Muscle layer of colon (tissue), 2 donors: Measurements from ENCODE around the gene FGFBP1.

Experiments used
- H3K27ac ChIP-seq: one replicate; pipeline ENCODE4 v1.7.0; 2013; ENCODE audit warnings: low read depth, mild to moderate bottlenecking, low read length, moderate library complexity
- H3K27me3 ChIP-seq, 2 donors: one replicate each; pipeline ENCODE4 v1.7.0; 2013; ENCODE audit warnings: low read length in 2 of 2, mild to moderate bottlenecking in 2 of 2; ENCODE audit not compliant: insufficient read depth in 2 of 2, control insufficient read depth in 1 of 2
- H3K36me3 ChIP-seq: one replicate; pipeline ENCODE4 v1.7.0; 2013; ENCODE audit warnings: mild to moderate bottlenecking, low read length; ENCODE audit not compliant: insufficient read depth
- H3K4me1 ChIP-seq: one replicate; pipeline ENCODE4 v1.7.0; 2013; ENCODE audit warnings: mild to moderate bottlenecking, low read length; ENCODE audit not compliant: insufficient read depth
- H3K4me3 ChIP-seq, 2 donors: one replicate each; pipeline ENCODE4 v1.7.0; 2013; ENCODE audit warnings: low read length in 2 of 2, low read depth in 1 of 2, mild to moderate bottlenecking in 1 of 2, moderate library complexity in 1 of 2
- H3K9ac ChIP-seq: one replicate; pipeline ENCODE4 v1.7.0; 2013; ENCODE audit warnings: low read length
- H3K9me3 ChIP-seq: one replicate; pipeline ENCODE4 v1.7.0; 2013; ENCODE audit warnings: mild to moderate bottlenecking, low read length
- donor health status: abdominal sarcoma.
- donor health status: Adenocarcinoma of cecum.

FGFBP1 gene

DNA sequence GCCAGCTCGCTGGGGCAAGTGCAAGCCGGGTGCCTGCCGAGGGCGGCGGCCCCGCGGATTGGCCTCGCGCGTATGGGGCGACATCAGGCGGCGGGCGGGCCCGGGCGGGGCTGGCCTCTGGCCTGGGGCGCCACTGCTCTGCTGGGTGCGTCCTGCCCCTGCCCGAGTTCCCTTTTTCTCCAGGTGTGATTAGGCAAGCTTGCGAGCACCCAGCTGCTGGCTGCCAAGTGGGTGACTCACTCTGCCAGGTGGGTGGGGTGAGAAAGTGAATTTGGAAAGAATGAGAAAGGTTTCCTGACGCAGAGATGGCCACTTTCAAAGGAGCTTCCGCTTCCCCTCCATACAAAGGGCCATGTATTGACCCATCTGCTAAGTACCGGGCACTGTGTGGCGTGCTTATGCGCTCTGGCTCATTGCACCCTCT lies 32.5 kb downstream of the FGFBP1 start:
- Histone ChIP-seq H3K9me3 (no peaks in the 10 kb centered on the region), H3K4me3 (no peak overlapping the region), H3K27ac (no peak overlapping the region), H3K9ac (no peak overlapping the region), H3K36me3 (no peaks in the 10 kb centered on the region), H3K27me3 (no peaks in the 10 kb centered on the region), H3K4me1 (no peaks in the 10 kb centered on the region)

DNA sequence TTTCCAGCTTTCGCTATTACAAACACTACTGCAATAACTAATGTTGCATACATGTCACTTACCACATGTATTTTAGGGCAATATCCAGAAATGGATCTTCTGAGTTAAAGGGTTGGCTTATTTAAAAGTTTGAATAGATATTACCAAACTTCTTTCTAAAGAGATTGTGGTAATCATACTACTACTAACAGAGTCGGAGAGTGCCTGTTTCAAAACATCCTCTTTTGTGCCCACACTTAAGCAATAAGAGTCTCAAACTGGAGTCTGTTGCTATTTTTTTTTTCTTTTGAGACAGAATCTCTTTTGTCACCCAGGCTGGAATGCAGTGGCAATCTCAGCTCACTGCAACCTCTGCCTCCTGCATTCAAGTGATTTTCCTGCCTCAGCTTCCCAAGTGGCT lies 35.8 kb downstream of the FGFBP1 start:
- Histone ChIP-seq H3K36me3 (no peaks in the 10 kb centered on the region), H3K4me1 (no peaks in the 10 kb centered on the region), H3K9me3 (no peaks in the 10 kb centered on the region), H3K4me3 (no peak overlapping the region), H3K27me3 (no peaks in the 10 kb centered on the region), H3K27ac (no peak overlapping the region), H3K9ac (no peak overlapping the region)

DNA sequence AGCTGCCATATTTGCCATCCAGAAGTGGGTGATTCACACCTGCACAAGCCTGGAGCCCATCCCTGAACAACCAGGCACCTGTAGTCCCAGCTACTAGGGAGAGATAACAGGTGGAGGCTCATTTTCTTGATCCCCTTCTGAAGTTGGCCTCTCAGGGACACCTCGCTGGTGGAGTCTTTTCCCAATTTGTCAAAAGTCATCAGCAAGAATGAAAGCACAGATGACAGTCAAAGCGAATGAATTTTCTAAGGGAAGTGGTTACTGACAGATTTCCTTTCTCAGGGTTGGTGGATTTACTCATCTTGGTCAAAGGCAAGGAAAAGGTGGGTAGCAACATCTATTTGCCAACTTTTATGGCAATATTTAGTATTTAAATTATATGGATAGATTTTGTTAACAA lies 36.5 kb downstream of the FGFBP1 start:
- H3K4me3 ChIP-seq, result no peak overlapping the region
- H3K27me3 ChIP-seq, result no peaks in the 10 kb centered on the region
- no peaks in the 10 kb centered on the region for H3K9me3 ChIP-seq
- H3K27ac ChIP-seq, result no peak overlapping the region
- no peaks in the 10 kb centered on the region for H3K36me3 ChIP-seq
- H3K4me1 ChIP-seq, result no peaks in the 10 kb centered on the region
- H3K9ac ChIP-seq, result no peak overlapping the region

DNA sequence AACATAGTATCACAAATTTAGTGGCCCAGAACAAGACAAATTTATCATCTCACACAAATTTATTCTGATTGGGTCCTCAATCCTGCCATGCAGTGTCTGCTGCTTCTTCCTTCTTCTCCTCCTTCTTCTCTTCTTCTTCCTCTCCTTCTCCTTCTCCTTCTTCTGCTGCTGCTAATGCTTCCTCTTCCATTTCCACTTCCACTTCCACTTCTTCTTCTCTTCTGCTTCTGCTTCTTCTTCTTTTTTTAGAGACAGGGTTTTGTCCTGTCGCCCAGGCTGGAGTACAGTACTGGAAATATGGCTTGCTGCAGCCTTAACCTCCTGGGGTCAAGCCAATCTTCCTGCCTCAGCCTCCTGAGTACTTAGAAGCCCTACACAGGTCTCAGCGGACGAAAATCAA lies 37.5 kb downstream of the FGFBP1 start:
- Histone ChIP-seq H3K27me3 (no peaks in the 10 kb centered on the region), H3K9ac (no peak overlapping the region), H3K9me3 (no peaks in the 10 kb centered on the region), H3K27ac (no peak overlapping the region), H3K4me3 (no peak overlapping the region), H3K36me3 (no peaks in the 10 kb centered on the region), H3K4me1 (no peaks in the 10 kb centered on the region)

DNA sequence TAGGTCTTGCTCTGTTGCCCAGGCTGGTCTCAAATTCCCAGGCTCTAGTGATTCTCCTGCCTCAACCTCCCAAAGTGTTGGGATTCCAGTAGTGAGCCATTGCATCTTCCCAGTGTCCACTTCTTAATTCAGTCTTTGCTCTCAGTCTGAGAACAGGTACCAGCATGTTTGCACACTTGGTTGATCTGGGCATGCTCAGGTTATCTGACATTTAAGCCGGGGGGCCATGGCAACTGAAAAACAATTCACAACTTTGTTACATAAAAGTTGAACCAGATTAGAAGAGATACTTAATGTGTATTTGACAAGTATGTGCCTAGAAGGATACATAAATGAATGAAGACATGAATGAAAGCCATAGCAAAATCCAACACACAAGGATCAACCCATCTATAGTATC lies 39.0 kb downstream of the FGFBP1 start:
- H3K4me3 ChIP-seq, result no peak overlapping the region
- H3K9ac ChIP-seq, result no peak overlapping the region
- H3K27me3 ChIP-seq, result no peaks in the 10 kb centered on the region
- no peaks in the 10 kb centered on the region for H3K36me3 ChIP-seq
- H3K27ac ChIP-seq, result no peak overlapping the region
- H3K4me1 ChIP-seq, result no peaks in the 10 kb centered on the region
- H3K9me3 ChIP-seq, result no peaks in the 10 kb centered on the region

DNA sequence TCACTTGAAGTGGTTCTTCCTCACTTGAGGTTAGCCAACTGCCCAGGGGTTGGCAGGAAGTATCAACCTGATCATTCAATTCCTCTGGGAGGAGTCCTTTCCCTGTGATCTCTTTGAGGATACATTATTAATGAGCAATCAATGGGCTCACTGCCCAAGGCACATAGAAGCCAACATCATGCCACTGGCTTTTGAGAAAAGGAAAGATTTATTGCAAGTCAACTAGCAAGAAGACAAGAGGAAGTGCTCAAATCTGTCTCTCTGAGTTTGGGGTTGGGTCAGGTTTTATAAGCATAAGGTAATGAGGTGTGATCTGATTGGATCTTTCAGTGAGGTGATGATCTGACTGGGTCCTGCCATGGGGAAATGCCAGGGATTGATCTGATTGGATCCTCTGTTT lies 39.6 kb downstream of the FGFBP1 start:
- no peaks in the 10 kb centered on the region for H3K27me3 ChIP-seq
- no peaks in the 10 kb centered on the region for H3K36me3 ChIP-seq
- H3K9me3 ChIP-seq, result no peaks in the 10 kb centered on the region
- no peak overlapping the region for H3K4me3 ChIP-seq
- no peak overlapping the region for H3K9ac ChIP-seq
- peaks cover 6% of the 10 kb centered on the region for H3K4me1 ChIP-seq
- H3K27ac ChIP-seq, result no peak overlapping the region

DNA sequence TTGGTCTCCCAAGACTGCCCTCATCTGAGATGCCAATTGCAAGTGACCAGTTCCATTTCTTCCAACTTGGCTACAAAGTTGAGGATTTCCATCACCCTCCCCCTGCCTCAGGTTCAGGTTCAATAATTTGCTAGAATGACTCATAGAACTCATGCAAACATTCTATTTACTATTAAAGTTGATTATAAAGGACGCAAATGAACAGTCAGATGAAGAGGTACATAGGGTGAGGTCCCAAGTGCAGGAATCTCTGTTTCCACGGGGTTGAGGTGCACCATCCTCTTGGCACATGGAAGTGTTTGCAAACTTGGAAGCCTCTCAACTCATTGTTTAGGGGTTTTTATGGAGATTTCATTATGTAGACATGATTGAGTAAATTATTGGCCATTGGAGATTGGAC lies 41.0 kb downstream of the FGFBP1 start:
- Histone ChIP-seq H3K9ac (no peak overlapping the region), H3K9me3 (no peaks in the 10 kb centered on the region), H3K4me3 (no peak overlapping the region), H3K36me3 (no peaks in the 10 kb centered on the region), H3K27ac (no peak overlapping the region), H3K27me3 (no peaks in the 10 kb centered on the region), H3K4me1 (peaks cover 10% of the 10 kb centered on the region)

DNA sequence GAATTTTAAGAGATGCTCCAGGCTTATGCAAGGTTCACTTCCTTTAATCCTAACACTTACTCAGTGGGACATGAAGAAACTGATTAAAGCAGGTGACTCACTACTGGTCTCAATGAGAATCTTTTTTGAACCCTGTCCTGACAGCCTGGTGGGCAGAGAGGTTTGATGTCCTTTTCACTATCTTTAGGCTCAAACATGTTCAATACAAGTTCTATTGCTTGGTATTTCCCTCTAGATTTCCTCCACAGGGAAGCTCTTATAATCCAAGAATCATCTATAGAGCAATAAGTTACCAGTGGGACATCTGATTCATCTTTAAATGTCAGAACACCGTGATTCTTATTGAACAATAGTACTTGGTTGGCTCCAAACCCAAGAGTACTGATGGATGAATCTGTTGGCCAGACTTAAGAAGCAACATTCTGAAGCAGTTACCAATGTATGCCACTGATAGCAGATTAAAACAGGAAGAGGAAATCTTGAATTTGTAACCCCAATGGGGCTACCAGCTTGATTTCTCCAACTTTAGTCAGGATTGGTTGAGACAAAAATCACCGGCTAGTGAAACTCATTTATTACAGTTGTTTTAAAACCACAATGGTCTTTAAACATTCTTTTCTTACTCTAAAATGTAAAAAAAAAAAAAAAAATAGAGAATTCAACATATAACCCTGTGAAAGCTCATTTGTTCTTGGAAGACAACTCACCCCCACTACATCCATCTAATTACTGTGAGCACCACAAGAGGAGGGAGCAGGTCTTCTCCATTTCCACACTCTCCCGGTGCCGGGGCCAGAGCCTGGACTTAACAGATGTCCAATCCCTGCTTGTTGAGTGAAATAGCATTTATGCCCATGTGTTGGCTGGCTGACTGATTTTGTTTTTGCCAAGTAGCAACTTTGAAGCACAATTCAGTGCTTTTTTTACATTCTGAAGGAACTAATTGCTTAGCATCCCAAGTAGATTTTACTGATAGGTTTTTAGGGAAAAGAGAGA lies 43.3 kb downstream of the FGFBP1 start:
- no peak overlapping the region for H3K9ac ChIP-seq
- H3K27ac ChIP-seq, result no peak overlapping the region
- H3K36me3 ChIP-seq, result no peaks in the 10 kb centered on the region
- H3K4me3 ChIP-seq, result no peak overlapping the region
- H3K27me3 ChIP-seq, result no peaks in the 10 kb centered on the region
- H3K9me3 ChIP-seq, result no peaks in the 10 kb centered on the region
- peaks cover 10% of the 10 kb centered on the region for H3K4me1 ChIP-seq

DNA sequence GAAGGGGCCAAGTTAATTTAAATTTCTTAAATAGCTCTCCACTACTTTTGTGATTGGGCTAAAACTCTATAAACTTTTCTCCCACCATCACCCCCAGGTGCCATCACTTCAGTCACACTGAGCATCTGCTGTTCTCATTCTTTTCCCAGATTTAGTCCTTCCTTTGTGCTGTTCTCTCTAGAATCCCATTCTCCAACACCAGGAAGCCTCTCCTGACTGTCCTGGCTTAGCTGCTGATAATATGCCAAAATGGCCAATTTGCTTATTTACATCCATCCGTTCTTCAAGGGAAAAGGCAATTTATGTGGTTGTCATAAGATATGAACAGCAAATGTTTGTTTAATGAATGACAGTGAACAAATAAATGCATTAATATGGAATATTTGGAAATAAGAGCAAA lies 44.1 kb downstream of the FGFBP1 start:
- no peak overlapping the region for H3K4me3 ChIP-seq
- no peaks in the 10 kb centered on the region for H3K27me3 ChIP-seq
- H3K27ac ChIP-seq, result no peak overlapping the region
- H3K9ac ChIP-seq, result no peak overlapping the region
- peaks cover 10% of the 10 kb centered on the region for H3K4me1 ChIP-seq
- no peaks in the 10 kb centered on the region for H3K9me3 ChIP-seq
- H3K36me3 ChIP-seq, result no peaks in the 10 kb centered on the region

DNA sequence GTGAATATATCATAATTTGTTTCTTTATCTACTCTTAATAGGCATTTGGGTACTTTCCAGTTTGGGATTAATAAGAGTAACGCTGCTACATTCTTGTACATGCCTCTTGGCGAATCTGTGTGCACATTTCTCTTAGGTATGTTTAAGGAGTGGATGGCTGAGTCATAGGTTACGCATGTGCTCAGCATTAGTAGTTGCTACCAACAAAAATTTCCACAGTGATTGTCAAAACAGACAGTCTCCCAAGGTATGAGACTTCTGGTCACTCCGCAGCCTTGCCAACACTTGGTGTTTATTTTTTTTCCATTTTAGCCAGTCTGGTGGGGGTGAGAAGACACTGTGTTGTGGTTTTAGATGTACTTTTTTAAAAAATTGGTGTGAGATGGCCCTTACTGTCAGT lies 44.6 kb downstream of the FGFBP1 start:
- Histone ChIP-seq H3K27ac (no peak overlapping the region), H3K4me1 (peaks cover 10% of the 10 kb centered on the region)

DNA sequence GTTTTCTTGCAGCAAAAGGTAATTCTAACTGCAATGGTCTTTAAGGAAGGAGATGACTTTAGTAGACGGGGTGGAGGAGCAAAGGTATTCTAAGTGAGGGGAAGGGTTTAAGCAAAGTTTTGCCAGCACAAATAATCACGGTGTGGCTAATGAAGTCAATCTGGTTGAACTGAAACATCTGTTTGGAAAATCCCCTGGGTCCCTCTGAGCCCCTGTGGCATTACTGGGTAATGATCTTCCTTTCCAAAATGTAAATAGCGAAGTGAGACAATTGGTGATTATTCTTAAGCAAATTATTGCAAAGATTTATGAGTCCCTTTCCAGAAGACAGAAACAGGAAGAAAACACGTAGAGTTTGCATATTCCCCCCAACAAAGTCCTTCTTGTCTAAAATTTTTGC lies 47.2 kb downstream of the FGFBP1 start:
- no peak overlapping the region for H3K27ac ChIP-seq
- no peaks in the 10 kb centered on the region for H3K36me3 ChIP-seq
- H3K4me3 ChIP-seq, result no peak overlapping the region
- no peaks in the 10 kb centered on the region for H3K27me3 ChIP-seq
- no peak overlapping the region for H3K9ac ChIP-seq
- no peaks in the 10 kb centered on the region for H3K9me3 ChIP-seq
- H3K4me1 ChIP-seq, result peaks cover 10% of the 10 kb centered on the region

More for the DNA sequence above, 44.6 kb downstream of the FGFBP1 start:
- H3K27me3 ChIP-seq, result no peaks in the 10 kb centered on the region
- H3K4me3 ChIP-seq, result no peak overlapping the region
- H3K9ac ChIP-seq, result no peak overlapping the region
- H3K36me3 ChIP-seq, result no peaks in the 10 kb centered on the region
- H3K9me3 ChIP-seq, result no peaks in the 10 kb centered on the region
